ENCODE data around the gene CFAP46. TPM values are rescaled to one million over a fixed set of nuclear protein-coding genes. Genes with fewer than 3 reads are reported as not detected.
"Not testable (repeated sequence)": the region's sequence is repeated elsewhere in the genome, so short reads cannot be mapped to it uniquely, and the experiment has no call there.

Gene CFAP46
- total RNA-seq, 3 donors from 2014 or later = 0.22 to 0.53 (median 0.42) TPM

DNA sequence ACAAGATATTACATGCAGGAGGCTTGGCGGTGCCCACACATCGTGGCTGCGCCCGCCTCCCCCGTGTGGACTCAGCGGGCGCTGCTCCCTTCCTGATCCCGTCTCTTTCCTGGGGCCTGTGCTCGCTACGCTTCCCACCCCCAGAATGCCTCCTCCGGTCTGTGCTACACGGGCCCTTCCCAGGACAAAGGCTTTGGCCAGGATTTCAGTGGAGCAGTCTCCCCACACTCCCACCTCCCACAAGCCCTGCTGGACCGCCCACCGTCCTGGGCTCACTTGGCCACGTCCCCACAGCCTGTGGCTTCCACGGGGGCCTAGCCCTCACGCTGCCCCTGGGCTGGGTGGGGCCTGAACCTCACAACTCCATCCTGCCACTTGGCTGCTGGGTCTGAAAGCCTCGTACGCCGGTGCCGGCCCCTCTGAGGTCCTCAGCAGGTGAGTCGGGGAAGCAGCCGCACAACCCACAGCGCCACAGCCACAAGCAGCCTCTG, 17.3 kb downstream of the CFAP46 start:
- no peaks in the 10 kb centered on the region for H3K36me3 Mint-ChIP-seq (ENCODE audit: insufficient read depth)
- DNase-seq = no peak
- ATAC-seq = no peak
- H3K4me1 Mint-ChIP-seq (ENCODE audit: low read depth) = peaks cover 4% of the 10 kb centered on the region
- no peak overlapping the region for H3K4me3 Mint-ChIP-seq
- H3K27me3 Mint-ChIP-seq (ENCODE audit: low read depth) = no peaks in the 10 kb centered on the region
- no peaks in the 10 kb centered on the region for H3K9me3 Mint-ChIP-seq

- Mint-ChIP-seq H3K4me3 (no peak overlapping the region), H3K4me1 (ENCODE audit: low read depth) (no peaks in the 10 kb centered on the region), H3K9me3 (no peaks in the 10 kb centered on the region), H3K27me3 (ENCODE audit: low read depth) (no peaks in the 10 kb centered on the region), H3K36me3 (ENCODE audit: insufficient read depth) (no peaks in the 10 kb centered on the region)
- DNase-seq (no peak), ATAC-seq (no peak)
Measured at GRCh38 chr10:132924046-132924952, 18.1 kb downstream of the CFAP46 start.

GRCh38 chr10:132923384-132923783, 19.0 kb downstream of the CFAP46 start:
- not testable (repeated sequence) for H3K36me3 Mint-ChIP-seq (ENCODE audit: insufficient read depth); H3K27me3 Mint-ChIP-seq (ENCODE audit: low read depth); ATAC-seq; H3K9me3 Mint-ChIP-seq; DNase-seq; H3K4me1 Mint-ChIP-seq (ENCODE audit: low read depth); H3K4me3 Mint-ChIP-seq

- DNase-seq (no peak), ATAC-seq (no peak)
- no peaks in the 10 kb centered on the region for H3K9me3 Mint-ChIP-seq
- H3K36me3 Mint-ChIP-seq (ENCODE audit: insufficient read depth) = no peaks in the 10 kb centered on the region
- no peaks in the 10 kb centered on the region for H3K27me3 Mint-ChIP-seq (ENCODE audit: low read depth)
- no peak overlapping the region for H3K4me3 Mint-ChIP-seq
- no peaks in the 10 kb centered on the region for H3K4me1 Mint-ChIP-seq (ENCODE audit: low read depth)
Measured at GRCh38 chr10:132922872-132923271, 19.5 kb downstream of the CFAP46 start.

GRCh38 chr10:132921818-132922807, 20.3 kb downstream of the CFAP46 start:
- ATAC-seq = no peak
- no peaks in the 10 kb centered on the region for H3K27me3 Mint-ChIP-seq (ENCODE audit: low read depth)

DNA sequence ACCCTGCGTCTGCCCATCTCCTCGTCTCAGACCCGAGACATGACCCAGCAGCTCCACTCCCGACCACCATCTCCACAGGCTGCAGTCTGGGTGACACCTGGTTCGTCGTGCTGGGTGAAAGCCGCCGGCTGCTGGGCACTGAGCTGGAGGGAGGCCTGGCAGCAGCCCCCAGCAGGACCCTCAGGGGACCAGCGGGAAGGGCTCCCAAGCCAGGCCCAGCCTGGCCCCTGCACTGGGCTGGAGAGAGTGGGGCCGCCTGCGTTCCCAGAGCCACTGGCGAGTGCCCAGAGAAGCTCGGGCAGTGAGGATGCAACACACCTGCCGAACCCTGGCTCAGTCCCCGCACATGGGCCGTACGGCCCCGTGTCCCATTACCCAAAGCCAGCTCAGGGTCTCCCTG, 21.3 kb downstream of the CFAP46 start:
- no peaks in the 10 kb centered on the region for H3K4me1 Mint-ChIP-seq (ENCODE audit: low read depth)
- H3K27me3 Mint-ChIP-seq (ENCODE audit: low read depth) = no peaks in the 10 kb centered on the region
- no peaks in the 10 kb centered on the region for H3K36me3 Mint-ChIP-seq (ENCODE audit: insufficient read depth)
- no peak for ATAC-seq
- no peak overlapping the region for H3K4me3 Mint-ChIP-seq
- no peak for DNase-seq
- no peaks in the 10 kb centered on the region for H3K9me3 Mint-ChIP-seq

More at GRCh38 chr10:132921818-132922807, 20.3 kb downstream of the CFAP46 start:
- DNase-seq = no peak
- Mint-ChIP-seq H3K4me3 (no peak overlapping the region), H3K36me3 (ENCODE audit: insufficient read depth) (no peaks in the 10 kb centered on the region), H3K9me3 (no peaks in the 10 kb centered on the region), H3K4me1 (ENCODE audit: low read depth) (no peaks in the 10 kb centered on the region)

- Mint-ChIP-seq H3K4me3 (no peak overlapping the region), H3K27me3 (ENCODE audit: low read depth) (no peaks in the 10 kb centered on the region), H3K9me3 (no peaks in the 10 kb centered on the region), H3K4me1 (ENCODE audit: low read depth) (no peaks in the 10 kb centered on the region), H3K36me3 (ENCODE audit: insufficient read depth) (no peaks in the 10 kb centered on the region)
- DNase-seq = no peak
- no peak for ATAC-seq
Measured at GRCh38 chr10:132920101-132920925, 22.1 kb downstream of the CFAP46 start.

DNA sequence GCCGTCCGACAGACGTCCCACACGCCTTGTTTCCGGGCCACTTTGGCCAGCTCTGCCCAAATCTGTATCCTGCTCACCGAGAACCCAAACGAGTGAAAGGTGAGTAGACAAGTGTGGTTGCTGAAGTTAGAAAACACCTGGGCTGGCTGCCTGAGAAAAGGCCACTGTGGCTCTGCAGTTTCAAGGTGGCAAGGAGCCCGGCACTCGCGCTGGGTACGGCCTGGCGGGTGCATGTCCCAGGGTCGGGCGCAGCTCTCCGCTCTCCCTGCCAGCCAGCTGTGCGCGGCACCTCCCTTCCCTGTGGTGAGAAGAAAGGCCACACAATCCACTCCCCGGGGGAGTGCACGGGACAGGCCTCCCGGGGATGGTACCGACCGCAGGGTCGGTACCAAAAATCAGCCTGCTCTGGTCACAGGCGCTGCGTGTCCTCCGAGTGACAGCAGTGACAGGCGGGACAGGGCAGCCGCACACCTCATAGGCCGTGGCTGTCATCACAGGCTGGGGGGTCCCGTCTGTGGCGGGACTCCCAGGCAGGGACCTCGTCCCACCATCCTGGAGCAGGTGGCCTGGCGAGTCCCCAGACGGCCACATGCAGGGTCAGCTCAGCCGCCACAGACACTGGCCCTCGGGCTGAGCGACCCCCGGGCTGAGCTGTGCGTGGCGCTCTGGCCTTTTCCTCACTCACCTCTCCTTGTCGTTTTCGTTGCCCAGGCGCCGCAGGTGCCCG, 22.8 kb downstream of the CFAP46 start:
- Mint-ChIP-seq H3K27me3 (ENCODE audit: low read depth) (no peaks in the 10 kb centered on the region), H3K9me3 (no peaks in the 10 kb centered on the region), H3K4me3 (no peak overlapping the region), H3K36me3 (ENCODE audit: insufficient read depth) (no peaks in the 10 kb centered on the region), H3K4me1 (ENCODE audit: low read depth) (no peaks in the 10 kb centered on the region)
- no peak for ATAC-seq
- no peak for DNase-seq

DNA sequence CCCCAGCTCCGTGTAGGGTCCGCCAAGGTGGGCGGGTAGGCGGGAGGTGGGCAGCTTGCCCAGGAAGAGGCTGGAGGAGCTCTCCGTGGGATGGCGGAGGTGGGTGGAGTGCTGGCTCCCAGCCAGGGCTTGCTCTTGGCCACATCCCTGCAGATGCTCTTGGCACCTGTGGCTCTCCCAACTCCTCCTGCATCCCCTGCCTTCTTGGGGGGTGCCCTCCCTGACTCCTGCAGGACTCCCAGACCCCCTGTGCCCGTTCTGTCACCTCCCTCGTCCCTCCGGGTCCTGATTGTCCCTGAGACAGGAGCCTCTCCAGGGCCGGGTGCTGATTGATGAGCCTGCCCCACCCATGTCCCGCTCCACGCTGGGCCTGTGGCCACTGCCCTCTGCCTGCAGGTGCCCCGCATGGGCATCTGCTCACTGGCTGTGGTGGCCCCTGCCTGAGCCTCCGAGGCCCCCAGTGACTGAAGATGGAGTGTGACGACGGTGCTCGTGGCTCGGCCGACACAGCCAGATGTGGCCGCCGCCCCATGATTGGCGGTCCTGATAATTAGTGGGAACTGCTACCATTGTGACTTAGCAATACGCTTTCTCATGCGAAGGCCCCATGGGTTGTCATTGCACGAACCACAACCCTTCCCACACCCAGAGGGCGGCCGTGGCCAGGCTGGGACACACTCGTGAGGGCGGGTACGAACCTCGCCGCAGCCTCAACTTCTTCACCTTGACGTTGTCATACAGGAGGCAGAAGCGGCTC, 23.6 kb downstream of the CFAP46 start:
- Mint-ChIP-seq H3K27me3 (ENCODE audit: low read depth) (no peaks in the 10 kb centered on the region), H3K4me1 (ENCODE audit: low read depth) (no peaks in the 10 kb centered on the region), H3K9me3 (no peaks in the 10 kb centered on the region), H3K4me3 (no peak overlapping the region), H3K36me3 (ENCODE audit: insufficient read depth) (no peaks in the 10 kb centered on the region)
- DNase-seq (no peak), ATAC-seq (no peak)

DNA sequence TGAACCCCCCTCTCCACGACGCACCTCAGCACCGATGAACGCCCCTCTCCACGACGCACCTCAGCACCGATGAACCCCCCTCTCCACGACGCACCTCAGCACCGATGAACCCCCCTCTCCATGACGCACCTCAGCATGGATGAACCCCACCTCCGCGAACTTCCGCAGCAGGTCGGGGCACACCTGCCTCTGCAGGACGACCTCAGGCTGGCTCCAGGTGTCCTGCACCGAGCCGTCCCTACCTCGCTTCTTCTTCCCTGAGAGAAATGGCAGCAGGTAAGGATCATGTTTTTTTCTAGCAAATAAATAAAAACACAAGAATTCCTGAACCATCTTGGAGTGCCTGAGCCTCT, 24.1 kb downstream of the CFAP46 start:
- no peaks in the 10 kb centered on the region for H3K4me1 Mint-ChIP-seq (ENCODE audit: low read depth)
- H3K4me3 Mint-ChIP-seq = no peak overlapping the region
- ATAC-seq (no peak), DNase-seq (no peak)
- no peaks in the 10 kb centered on the region for H3K27me3 Mint-ChIP-seq (ENCODE audit: low read depth)
- no peaks in the 10 kb centered on the region for H3K9me3 Mint-ChIP-seq
- H3K36me3 Mint-ChIP-seq (ENCODE audit: insufficient read depth) = no peaks in the 10 kb centered on the region

GRCh38 chr10:132916956-132917666, 25.3 kb downstream of the CFAP46 start:
- H3K4me1 Mint-ChIP-seq (ENCODE audit: low read depth) = no peaks in the 10 kb centered on the region
- no peaks in the 10 kb centered on the region for H3K36me3 Mint-ChIP-seq (ENCODE audit: insufficient read depth)
- H3K9me3 Mint-ChIP-seq = no peaks in the 10 kb centered on the region
- H3K4me3 Mint-ChIP-seq = no peak overlapping the region
- no peaks in the 10 kb centered on the region for H3K27me3 Mint-ChIP-seq (ENCODE audit: low read depth)
- ATAC-seq = no peak
- no peak for DNase-seq

DNA sequence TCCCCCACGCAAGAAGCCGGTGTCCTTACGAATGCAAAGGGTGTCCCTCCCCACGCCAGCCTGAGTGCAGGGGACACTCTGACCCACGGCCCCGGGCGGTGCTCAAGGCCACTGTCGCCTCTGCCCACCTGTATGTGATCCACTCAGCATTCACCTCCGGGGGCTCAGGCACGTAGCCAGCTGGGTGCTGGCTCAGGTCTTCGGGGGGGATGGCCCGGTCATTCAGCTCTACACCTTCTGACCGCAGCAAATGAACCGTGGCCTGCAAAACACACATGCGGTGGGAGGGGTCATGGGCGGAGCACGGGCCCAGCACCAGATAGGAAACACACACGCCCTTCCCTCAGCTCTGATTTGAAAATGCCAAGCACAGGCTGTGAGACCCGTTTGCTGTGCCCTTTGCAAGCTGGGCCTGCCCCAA, 25.9 kb downstream of the CFAP46 start:
- no peaks in the 10 kb centered on the region for H3K9me3 Mint-ChIP-seq
- ATAC-seq = no peak
- no peak for DNase-seq

More for the DNA sequence above, 25.9 kb downstream of the CFAP46 start:
- Mint-ChIP-seq H3K36me3 (ENCODE audit: insufficient read depth) (no peaks in the 10 kb centered on the region), H3K27me3 (ENCODE audit: low read depth) (no peaks in the 10 kb centered on the region), H3K4me1 (ENCODE audit: low read depth) (no peaks in the 10 kb centered on the region), H3K4me3 (no peak overlapping the region)
